ENCODE data around the gene DZIP1.

The DZIP1 gene

GRCh38 chr13:95546919-95547318 lies 97.6 kb downstream of the DZIP1 start:
- no peak for TF ChIP-seq CTCF (IDR thresholded peaks at IDR 0.05; ENCODE audit: low read depth, low read length, missing control alignments)
- H3K4me3 ChIP-seq (ENCODE audit: low read depth, low read length): no peak overlapping the region
- in situ Hi-C loops (cut with HindIII; ENCODE audit: low sequenced_read_pairs): no loop called here
- no peak for DNase-seq (ENCODE audit: low read depth)

- H3K4me3 ChIP-seq (ENCODE audit: low read depth, low read length): no peak overlapping the region
- TF ChIP-seq CTCF (IDR thresholded peaks at IDR 0.05; ENCODE audit: low read depth, low read length, missing control alignments): no peak
- in situ Hi-C loops (cut with HindIII; ENCODE audit: low sequenced_read_pairs): no loop called here
- no peak for DNase-seq (ENCODE audit: low read depth)
These were observed 100.2 kb downstream of the DZIP1 start for GRCh38 chr13:95544293-95544692.

- TF ChIP-seq CTCF (IDR thresholded peaks at IDR 0.05; ENCODE audit: low read depth, low read length, missing control alignments): no peak
- H3K4me3 ChIP-seq (ENCODE audit: low read depth, low read length): no peak overlapping the region
- in situ Hi-C loops (cut with HindIII; ENCODE audit: low sequenced_read_pairs): no loop called here
- DNase-seq (ENCODE audit: low read depth): no peak
These were observed 102.5 kb downstream of the DZIP1 start for GRCh38 chr13:95541911-95542474.

GRCh38 chr13:95541308-95541707 lies 103.2 kb downstream of the DZIP1 start:
- H3K4me3 ChIP-seq (ENCODE audit: low read depth, low read length): no peak overlapping the region
- no peak for DNase-seq (ENCODE audit: low read depth)
- in situ Hi-C loops (cut with HindIII; ENCODE audit: low sequenced_read_pairs): no loop called here
- TF ChIP-seq CTCF (IDR thresholded peaks at IDR 0.05; ENCODE audit: low read depth, low read length, missing control alignments): no peak

- in situ Hi-C loops (cut with HindIII; ENCODE audit: low sequenced_read_pairs): no loop called here
- H3K4me3 ChIP-seq (ENCODE audit: low read depth, low read length): no peak overlapping the region
- no peak for DNase-seq (ENCODE audit: low read depth)
- TF ChIP-seq CTCF (IDR thresholded peaks at IDR 0.05; ENCODE audit: low read depth, low read length, missing control alignments): no peak
These were observed 103.6 kb downstream of the DZIP1 start for GRCh38 chr13:95540888-95541287.

- TF ChIP-seq CTCF (IDR thresholded peaks at IDR 0.05; ENCODE audit: low read depth, low read length, missing control alignments): peak; percentile 27
- H3K4me3 ChIP-seq (ENCODE audit: low read depth, low read length): no peak overlapping the region
- DNase-seq (ENCODE audit: low read depth): no peak
- in situ Hi-C loops (cut with HindIII; ENCODE audit: low sequenced_read_pairs): no loop called here
These were observed 107.8 kb downstream of the DZIP1 start for GRCh38 chr13:95536632-95537241.
